Activated naive CD4-positive, alpha-beta T cell treated with anti-CD3 and anti-CD28 coated beads, Interleukin-2, amount 10 ng/mL, durations not matched to agents 7 days and 5 days (primary cell): ENCODE data around the gene PRKAA1.
"Not testable (repeated sequence)": the region's sequence is repeated elsewhere in the genome, so short reads cannot be mapped to it uniquely, and the experiment has no call there.

Source experiments
- CTCF ChIA-PET: fragments of 350-600 bp; sonication (Branson Sonifier 250); formaldehyde crosslinking; loops from one replicate; lab custom pipeline; 2021; ENCODE audit warnings: antibody characterized with exemption; lab: Charles Lee
- DNase-seq: peaks from one replicate; pipeline ENCODE4 v3.0.0-alpha.2; 2020
- H3K27ac Mint-ChIP-seq: one replicate; pipeline ENCODE4 v1.8.0; 2021; ENCODE audit warnings: mild to moderate bottlenecking, moderate library complexity, mixed read lengths
- H3K27me3 Mint-ChIP-seq: one replicate; pipeline ENCODE4 v1.8.0; 2021; ENCODE audit warnings: mild to moderate bottlenecking, mixed read lengths
- H3K36me3 Mint-ChIP-seq: one replicate; pipeline ENCODE4 v1.8.0; 2021; ENCODE audit warnings: mixed read lengths
- H3K4me1 Mint-ChIP-seq: one replicate; pipeline ENCODE4 v1.8.0; 2021; ENCODE audit warnings: mixed read lengths
- H3K4me3 Mint-ChIP-seq: one replicate; pipeline ENCODE4 v1.8.0; 2021; ENCODE audit warnings: mild to moderate bottlenecking, moderate library complexity, mixed read lengths
- H3K9me3 Mint-ChIP-seq: one replicate; pipeline ENCODE4 v1.8.0; 2021; ENCODE audit warnings: mixed read lengths

The PRKAA1 gene

DNA sequence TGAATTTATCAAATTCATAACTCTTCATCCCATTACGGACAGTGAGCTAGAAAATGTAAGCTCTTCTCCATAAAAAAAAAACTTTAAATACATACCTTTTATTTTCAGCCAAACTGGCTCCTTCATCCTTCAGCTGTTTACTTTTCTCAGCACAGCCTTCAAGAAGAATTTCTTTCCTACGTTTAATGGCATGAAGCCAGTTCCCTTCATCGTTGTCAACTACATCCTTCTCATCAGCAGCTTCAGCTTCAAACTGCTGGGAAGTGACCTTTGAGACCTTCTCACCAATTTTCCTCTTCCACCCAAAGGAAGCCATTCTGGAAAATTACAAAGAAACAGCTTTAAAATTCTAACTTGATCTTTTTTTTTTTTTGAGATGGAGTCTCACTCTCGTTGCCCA lies 51.5 kb downstream of the PRKAA1 start:
- H3K9me3 Mint-ChIP-seq, result no peaks in the 10 kb centered on the region
- H3K27ac Mint-ChIP-seq, result no peak overlapping the region
- DNase-seq, result no peak
- H3K4me1 Mint-ChIP-seq, result peaks cover 15% of the 10 kb centered on the region
- H3K36me3 Mint-ChIP-seq, result peaks cover 26% of the 10 kb centered on the region
- CTCF ChIA-PET, result no interaction called here
- H3K4me3 Mint-ChIP-seq, result no peak overlapping the region
- H3K27me3 Mint-ChIP-seq, result no peaks in the 10 kb centered on the region

DNA sequence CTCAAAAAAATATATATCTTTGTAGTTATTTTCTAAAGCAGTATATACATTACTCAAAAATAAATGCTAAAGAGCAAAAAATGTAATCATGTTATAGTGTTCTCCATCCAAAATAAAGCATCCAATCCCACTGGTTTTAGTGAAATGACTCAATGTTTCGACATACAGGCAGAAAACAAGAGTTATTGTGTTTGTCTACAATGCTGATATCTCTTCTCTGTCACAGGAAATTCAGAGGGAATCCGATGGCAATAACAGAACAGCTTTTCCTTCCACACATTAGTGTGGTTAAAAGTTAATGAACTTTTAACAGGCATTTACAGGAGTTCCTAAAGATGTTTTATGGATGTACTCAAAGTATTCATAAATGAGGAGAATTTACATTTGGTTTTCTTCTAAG lies 54.4 kb downstream of the PRKAA1 start:
- Mint-ChIP-seq H3K27ac (no peak overlapping the region), H3K9me3 (peaks cover 12% of the 10 kb centered on the region), H3K36me3 (peaks cover 36% of the 10 kb centered on the region), H3K27me3 (no peaks in the 10 kb centered on the region), H3K4me1 (peaks cover 3% of the 10 kb centered on the region), H3K4me3 (no peak overlapping the region)
- DNase-seq, result no peak
- CTCF ChIA-PET, result interaction anchor here (1.1 kb wide), 1 partner anchor 10 kb away, joined by 4 read pairs; no protein-coding TSS in a partner anchor

DNA sequence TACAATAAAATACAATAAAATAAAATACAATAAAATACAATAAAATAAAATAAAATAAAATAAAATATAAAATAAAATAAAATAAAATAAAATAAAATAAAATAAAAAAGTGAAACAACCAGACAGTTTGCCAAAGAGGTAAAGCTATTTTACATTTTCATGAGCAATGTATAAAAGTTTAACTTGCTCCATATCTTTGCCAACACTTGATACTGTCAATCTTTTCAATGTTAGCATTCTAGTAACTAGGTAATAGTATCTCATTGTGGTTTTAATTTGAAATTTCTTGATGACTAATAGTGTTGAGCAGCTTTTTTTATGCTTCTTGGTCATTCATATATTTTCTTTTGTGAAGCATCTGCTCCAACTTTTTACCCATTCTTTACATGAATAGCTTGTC lies 59.7 kb downstream of the PRKAA1 start:
- peaks cover 29% of the 10 kb centered on the region for H3K36me3 Mint-ChIP-seq
- H3K4me3 Mint-ChIP-seq, result no peak overlapping the region
- H3K27me3 Mint-ChIP-seq, result no peaks in the 10 kb centered on the region
- CTCF ChIA-PET, result no interaction called here
- H3K4me1 Mint-ChIP-seq, result peaks cover 15% of the 10 kb centered on the region
- no peak overlapping the region for H3K27ac Mint-ChIP-seq
- DNase-seq, result no peak
- H3K9me3 Mint-ChIP-seq, result peaks cover 12% of the 10 kb centered on the region

DNA sequence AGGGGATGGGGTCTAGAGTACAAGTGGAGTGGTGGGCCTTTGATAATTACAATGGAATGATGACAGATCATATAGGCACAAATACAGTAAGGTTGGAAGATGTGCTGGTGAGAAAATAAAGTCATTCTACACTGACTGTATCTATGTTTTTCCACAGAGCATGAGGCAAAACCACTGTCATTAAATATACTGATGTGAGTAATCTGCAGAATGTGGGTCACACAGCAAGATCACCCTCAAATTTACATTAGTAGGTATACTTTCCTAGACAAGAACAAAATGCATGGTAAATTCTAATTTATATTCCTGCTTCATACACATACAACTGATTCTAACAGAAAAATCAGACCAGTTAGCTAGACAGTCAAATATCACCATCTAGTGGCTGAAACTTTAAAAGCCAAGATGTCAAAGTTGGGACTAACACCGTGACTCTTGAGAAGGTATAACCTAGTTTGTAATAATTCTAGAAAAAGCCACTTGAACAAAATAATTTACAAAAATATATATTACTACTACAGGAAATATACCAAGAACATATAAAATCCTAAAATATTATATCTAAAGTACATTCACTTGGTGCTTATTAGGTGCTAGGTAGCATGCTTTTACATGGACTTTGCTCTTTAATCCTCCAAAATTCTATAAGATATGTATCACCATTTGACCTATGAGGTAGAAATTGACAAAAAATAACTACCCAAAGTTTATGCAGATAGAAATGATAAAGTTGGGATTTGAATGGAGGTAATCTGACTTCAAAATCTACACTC lies 61.9 kb downstream of the PRKAA1 start:
- Mint-ChIP-seq H3K4me3 (no peak overlapping the region), H3K27me3 (no peaks in the 10 kb centered on the region), H3K4me1 (peaks cover 17% of the 10 kb centered on the region), H3K27ac (no peak overlapping the region), H3K9me3 (peaks cover 12% of the 10 kb centered on the region), H3K36me3 (peaks cover 19% of the 10 kb centered on the region)
- no peak for DNase-seq
- CTCF ChIA-PET, result interaction anchor here (0.7 to 2.9 kb wide), 5 partner anchors 13 to 1021 kb away, joined by 3 to 13 read pairs (median 4); no protein-coding TSS in a partner anchor

DNA sequence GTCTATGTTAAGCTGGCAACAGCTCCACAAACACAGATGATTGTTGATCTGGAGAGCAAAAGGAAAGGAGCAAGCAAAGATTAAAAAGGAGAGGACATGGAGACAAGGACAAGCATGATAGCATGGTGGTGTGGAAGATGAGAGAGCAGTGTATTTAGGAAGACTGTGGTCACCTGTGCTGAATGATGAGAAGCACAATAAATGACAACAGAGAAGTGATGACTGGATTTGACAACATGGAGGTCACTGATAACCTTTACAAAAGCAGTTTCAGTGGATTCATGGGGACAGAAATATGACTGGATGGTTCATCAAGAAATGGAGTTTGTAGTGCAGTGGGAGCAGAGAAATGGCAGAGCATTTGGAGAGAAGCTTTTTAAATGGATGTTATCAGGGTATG lies 62.6 kb downstream of the PRKAA1 start:
- H3K9me3 Mint-ChIP-seq, result peaks cover 7% of the 10 kb centered on the region
- peaks cover 15% of the 10 kb centered on the region for H3K36me3 Mint-ChIP-seq
- H3K4me3 Mint-ChIP-seq, result no peak overlapping the region
- CTCF ChIA-PET, result interaction anchor here (1.6 to 2.9 kb wide), 5 partner anchors 12 to 1021 kb away, joined by 4 to 13 read pairs (median 5); no protein-coding TSS in a partner anchor
- peaks cover 17% of the 10 kb centered on the region for H3K4me1 Mint-ChIP-seq
- H3K27me3 Mint-ChIP-seq, result no peaks in the 10 kb centered on the region
- no peak for DNase-seq
- no peak overlapping the region for H3K27ac Mint-ChIP-seq

DNA sequence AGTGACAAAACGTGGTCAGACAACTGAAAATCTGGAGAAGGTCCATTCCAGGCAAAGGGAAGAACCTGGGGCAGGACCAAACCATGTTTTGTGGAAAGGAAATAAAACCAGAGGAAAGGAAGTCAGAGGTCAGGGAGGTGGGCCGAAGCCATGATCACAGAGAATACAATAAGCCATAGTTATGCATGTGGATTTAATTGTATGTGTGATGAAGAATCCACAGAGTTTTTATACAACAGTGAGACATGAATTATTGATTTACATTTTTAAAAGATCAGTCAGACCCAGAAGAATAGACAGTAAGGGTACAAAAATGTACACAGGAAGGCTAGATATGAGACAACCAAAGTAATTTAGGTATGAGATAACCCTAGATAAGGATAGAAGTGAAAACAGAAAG lies 63.2 kb downstream of the PRKAA1 start:
- Mint-ChIP-seq H3K27me3 (no peaks in the 10 kb centered on the region), H3K4me1 (peaks cover 17% of the 10 kb centered on the region), H3K4me3 (no peak overlapping the region), H3K27ac (no peak overlapping the region), H3K36me3 (peaks cover 11% of the 10 kb centered on the region), H3K9me3 (peaks cover 3% of the 10 kb centered on the region)
- CTCF ChIA-PET, result interaction anchor here (1.6 to 2.9 kb wide), 6 partner anchors 11 to 1020 kb away, joined by 4 to 13 read pairs (median 6); no protein-coding TSS in a partner anchor
- DNase-seq, result no peak

DNA sequence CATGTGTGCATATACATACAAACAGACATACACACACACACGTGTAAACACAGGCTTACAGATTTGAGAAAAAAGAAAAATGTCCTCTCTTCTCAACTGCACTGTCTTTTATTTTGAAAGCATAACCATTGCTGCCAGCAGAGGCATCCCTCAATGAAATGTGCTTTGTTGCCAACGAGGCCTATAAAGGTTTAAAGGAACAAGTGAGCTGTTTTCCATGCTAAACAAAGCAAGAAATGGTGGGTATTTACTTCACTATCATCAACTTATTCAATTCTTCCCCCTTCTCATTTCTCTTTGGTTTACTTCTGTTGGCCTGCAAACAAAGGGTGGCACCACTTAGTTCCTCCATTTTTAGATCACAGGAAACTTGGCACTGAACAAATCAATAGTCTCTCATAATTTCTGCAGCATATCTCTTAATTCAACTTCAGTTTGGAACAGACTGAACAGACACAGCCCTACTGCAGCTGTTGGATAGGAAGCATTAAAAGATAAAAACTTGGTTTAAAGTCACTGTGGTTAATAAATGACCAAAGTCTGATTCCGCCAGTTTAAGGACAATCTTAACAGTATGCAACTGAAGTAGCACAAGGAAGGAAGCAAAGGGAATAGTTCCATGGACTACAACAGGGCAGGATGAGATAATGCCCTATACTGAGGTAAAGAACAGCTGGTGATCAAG lies 64.2 kb downstream of the PRKAA1 start:
- Mint-ChIP-seq H3K36me3 (peaks cover 7% of the 10 kb centered on the region), H3K9me3 (no peaks in the 10 kb centered on the region), H3K4me3 (no peak overlapping the region), H3K27me3 (no peaks in the 10 kb centered on the region), H3K4me1 (peaks cover 17% of the 10 kb centered on the region), H3K27ac (no peak overlapping the region)
- no peak for DNase-seq
- CTCF ChIA-PET, result interaction anchor here (0.7 to 2.9 kb wide), 8 partner anchors 10 to 1019 kb away, joined by 4 to 13 read pairs (median 5); no protein-coding TSS in a partner anchor

DNA sequence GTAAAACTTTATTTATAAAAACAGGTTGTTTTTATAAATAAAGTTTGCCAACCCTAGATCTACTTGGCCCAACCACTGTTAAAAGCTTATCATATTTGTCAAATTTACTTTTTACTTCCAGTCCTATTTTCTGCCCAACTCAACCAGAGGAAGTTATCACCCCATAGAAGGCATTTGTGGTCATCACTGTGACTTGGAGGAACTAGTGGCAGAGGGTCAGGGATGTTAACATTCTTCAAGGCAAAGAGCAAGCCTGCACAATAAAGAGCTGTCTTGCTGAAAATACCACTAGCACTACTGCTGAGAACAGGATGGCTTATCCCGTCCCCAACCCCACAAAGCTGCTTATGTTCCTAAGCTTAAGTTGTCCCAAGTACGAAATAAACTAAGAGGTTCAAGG lies 64.7 kb downstream of the PRKAA1 start:
- H3K4me3 Mint-ChIP-seq, result no peak overlapping the region
- H3K36me3 Mint-ChIP-seq, result peaks cover 7% of the 10 kb centered on the region
- no peaks in the 10 kb centered on the region for H3K9me3 Mint-ChIP-seq
- H3K4me1 Mint-ChIP-seq, result peaks cover 17% of the 10 kb centered on the region
- DNase-seq, result no peak
- H3K27me3 Mint-ChIP-seq, result no peaks in the 10 kb centered on the region
- no peak overlapping the region for H3K27ac Mint-ChIP-seq
- CTCF ChIA-PET, result interaction anchor here (1.3 to 2.7 kb wide), 4 partner anchors 44 to 784 kb away, joined by 5 to 13 read pairs (median 6); no protein-coding TSS in a partner anchor

DNA sequence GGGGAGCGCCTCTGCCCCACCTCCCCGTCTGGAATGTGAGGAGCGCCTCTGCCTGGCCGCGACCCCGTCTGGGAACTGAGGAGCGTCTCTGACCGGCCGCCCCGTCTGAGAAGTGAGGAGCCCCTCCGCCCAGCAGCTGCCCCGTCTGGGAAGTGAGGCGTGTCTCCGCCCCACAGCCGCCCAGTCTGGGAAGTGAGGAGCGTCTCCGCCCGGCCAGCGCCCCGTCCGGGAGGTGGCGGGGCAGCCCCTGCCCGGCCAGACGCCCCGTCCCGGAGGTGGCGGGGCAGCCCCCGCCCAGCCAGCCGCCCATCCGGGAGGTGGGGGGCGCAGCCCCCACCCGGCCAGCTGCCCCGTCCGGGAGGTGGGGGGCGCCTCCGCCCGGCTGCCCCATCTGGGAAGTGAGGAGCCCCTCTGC lies 75.7 kb downstream of the PRKAA1 start:
- H3K27me3 Mint-ChIP-seq, H3K4me3 Mint-ChIP-seq, DNase-seq, CTCF ChIA-PET, H3K27ac Mint-ChIP-seq, H3K9me3 Mint-ChIP-seq, H3K4me1 Mint-ChIP-seq: not testable (repeated sequence)
- peaks cover 49% of the 10 kb centered on the region for H3K36me3 Mint-ChIP-seq

DNA sequence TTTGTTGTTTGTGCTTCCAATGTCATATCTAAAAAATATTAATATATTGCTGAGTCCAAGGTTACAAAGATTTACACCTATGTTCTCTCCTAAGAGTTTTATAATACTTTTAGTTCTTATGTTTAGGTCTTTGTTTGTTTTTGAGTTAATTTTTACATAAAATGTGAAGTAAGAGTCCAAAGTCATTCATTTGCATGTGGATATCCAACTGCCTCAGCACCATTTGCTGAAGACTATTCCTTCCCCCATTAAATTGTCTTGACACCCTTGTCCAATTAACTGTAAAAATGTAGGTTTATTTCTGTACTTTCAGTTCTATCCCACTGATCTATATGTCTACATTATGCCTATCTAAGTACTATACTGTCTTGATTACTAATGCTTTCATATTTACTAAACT lies 78.1 kb downstream of the PRKAA1 start:
- no peak for DNase-seq
- H3K36me3 Mint-ChIP-seq, result peaks cover 51% of the 10 kb centered on the region
- H3K27ac Mint-ChIP-seq, result no peak overlapping the region
- H3K9me3 Mint-ChIP-seq, result peaks cover 9% of the 10 kb centered on the region
- CTCF ChIA-PET, result no interaction called here
- H3K27me3 Mint-ChIP-seq, result no peaks in the 10 kb centered on the region
- no peak overlapping the region for H3K4me3 Mint-ChIP-seq
- H3K4me1 Mint-ChIP-seq, result no peaks in the 10 kb centered on the region

DNA sequence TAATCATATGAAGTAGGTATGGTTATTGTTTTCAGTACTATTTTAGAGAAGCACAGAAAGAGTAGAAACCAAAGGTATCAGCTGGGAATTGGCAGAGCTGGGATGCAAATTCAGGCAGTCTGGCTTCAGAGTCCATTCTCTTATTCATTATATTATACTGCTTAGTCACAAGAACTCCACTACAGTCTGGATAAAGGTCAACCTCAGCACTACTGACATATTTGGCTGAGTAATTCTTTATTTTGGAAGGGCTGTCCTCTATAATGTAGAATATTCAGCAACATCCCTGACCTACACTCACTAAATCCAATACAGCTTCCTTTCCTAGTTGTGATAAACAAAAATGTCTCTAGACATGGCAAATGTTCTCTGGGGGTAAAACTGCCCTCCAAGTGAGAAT lies 80.9 kb downstream of the PRKAA1 start:
- Mint-ChIP-seq H3K9me3 (peaks cover 9% of the 10 kb centered on the region), H3K4me1 (no peaks in the 10 kb centered on the region), H3K4me3 (no peak overlapping the region), H3K27me3 (no peaks in the 10 kb centered on the region), H3K36me3 (peaks cover 43% of the 10 kb centered on the region), H3K27ac (no peak overlapping the region)
- CTCF ChIA-PET, result no interaction called here
- no peak for DNase-seq

DNA sequence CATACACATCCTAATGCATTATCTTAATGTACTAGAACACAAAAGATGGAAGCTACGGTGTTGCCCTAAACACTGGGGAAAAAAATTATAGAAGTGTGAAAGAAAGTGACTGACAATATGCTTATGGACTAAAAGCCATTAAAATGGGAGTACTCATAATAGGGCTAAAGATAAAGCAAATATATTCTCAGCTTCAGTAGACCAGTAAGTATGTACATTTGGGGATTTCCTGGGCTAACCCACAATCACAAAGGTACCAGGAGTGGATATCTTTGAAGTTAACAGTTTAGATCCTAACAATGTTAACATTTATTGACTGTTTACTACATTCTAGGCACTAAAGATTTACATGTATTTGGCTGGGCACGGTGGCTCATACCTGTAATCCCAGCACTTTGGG lies 81.6 kb downstream of the PRKAA1 start:
- Mint-ChIP-seq H3K27ac (no peak overlapping the region), H3K9me3 (peaks cover 7% of the 10 kb centered on the region), H3K4me3 (no peak overlapping the region), H3K36me3 (peaks cover 41% of the 10 kb centered on the region), H3K27me3 (no peaks in the 10 kb centered on the region), H3K4me1 (no peaks in the 10 kb centered on the region)
- DNase-seq, result no peak
- CTCF ChIA-PET, result no interaction called here

DNA sequence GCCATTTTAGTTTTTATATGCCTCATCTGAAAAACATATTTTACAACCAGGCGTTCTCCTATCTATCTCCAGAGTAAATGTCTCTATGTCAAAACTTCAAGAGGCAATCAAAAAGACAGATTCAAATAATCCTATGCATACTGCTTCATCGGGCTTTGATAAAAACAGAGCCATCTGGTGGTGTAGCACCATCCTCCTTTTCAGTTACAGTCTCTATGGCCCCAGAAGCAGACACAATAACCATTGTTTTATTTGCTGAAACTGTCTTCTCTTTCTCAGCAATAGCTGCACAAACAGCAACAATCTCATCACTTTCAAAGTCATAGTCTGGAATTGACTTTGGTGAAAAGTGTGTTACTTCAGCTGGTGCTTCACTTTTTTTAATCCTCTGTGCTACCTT lies 82.2 kb downstream of the PRKAA1 start:
- Mint-ChIP-seq H3K27ac (no peak overlapping the region), H3K9me3 (peaks cover under 1% of the 10 kb centered on the region), H3K4me3 (no peak overlapping the region), H3K36me3 (peaks cover 36% of the 10 kb centered on the region), H3K27me3 (no peaks in the 10 kb centered on the region), H3K4me1 (no peaks in the 10 kb centered on the region)
- CTCF ChIA-PET, result no interaction called here
- DNase-seq, result no peak

DNA sequence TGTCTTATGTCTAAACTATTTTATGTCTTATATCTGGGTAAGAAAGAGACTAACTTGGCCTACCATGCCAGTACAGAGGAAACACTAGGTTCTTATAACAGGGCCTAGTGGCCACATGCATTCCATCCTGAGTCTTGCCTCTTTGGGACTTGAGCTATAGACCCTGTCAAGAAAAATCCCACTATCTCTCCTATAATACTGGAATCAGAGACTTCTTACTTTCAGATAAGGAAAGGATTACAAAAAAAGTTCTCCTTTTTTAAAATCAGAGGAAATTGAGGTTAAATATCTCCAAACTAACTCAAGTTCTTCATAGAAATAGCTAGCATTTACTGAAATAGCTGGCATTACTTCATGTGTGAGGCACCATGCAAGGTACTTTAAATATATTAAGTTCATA lies 84.2 kb downstream of the PRKAA1 start:
- no peak for DNase-seq
- H3K27me3 Mint-ChIP-seq, result no peaks in the 10 kb centered on the region
- H3K36me3 Mint-ChIP-seq, result peaks cover 35% of the 10 kb centered on the region
- H3K27ac Mint-ChIP-seq, result no peak overlapping the region
- H3K4me3 Mint-ChIP-seq, result no peak overlapping the region
- H3K4me1 Mint-ChIP-seq, result no peaks in the 10 kb centered on the region
- CTCF ChIA-PET, result interaction anchor here (0.5 to 1.8 kb wide), 3 partner anchors 11 to 1113 kb away, joined by 3 to 5 read pairs (median 3); no protein-coding TSS in a partner anchor
- H3K9me3 Mint-ChIP-seq, result peaks cover 9% of the 10 kb centered on the region
